IPS-20b (cell line): ENCODE data around the gene SSC5D.
A peak's percentile ranks its signal among the peaks of the same experiment; 100 is the strongest.

Source experiments
- H3K27ac ChIP-seq: one replicate; pipeline ENCODE4 v1.5.1; 2013; ENCODE audit warnings: low read length
- H3K27me3 ChIP-seq: 2 replicates; pipeline ENCODE4 v1.6.1; 2013; ENCODE audit warnings: mild to moderate bottlenecking, low read length, inconsistent platforms; ENCODE audit not compliant: insufficient read depth
- H3K36me3 ChIP-seq: 2 replicates; pipeline ENCODE4 v1.6.1; 2013; ENCODE audit warnings: low read depth, mild to moderate bottlenecking, inconsistent platforms, low read length, moderate library complexity; ENCODE audit not compliant: insufficient read depth
- H3K4me1 ChIP-seq: 2 replicates; pipeline ENCODE4 v1.6.1; 2013; ENCODE audit warnings: mild to moderate bottlenecking, control low read depth, inconsistent platforms, low read length, moderate library complexity; ENCODE audit not compliant: insufficient read depth
- H3K4me3 ChIP-seq: 2 replicates; pipeline ENCODE4 v1.5.1; 2013; ENCODE audit warnings: mild to moderate bottlenecking, low read length, inconsistent platforms
- H3K9ac ChIP-seq: 2 replicates; pipeline ENCODE4 v1.6.1; 2013; ENCODE audit warnings: low read depth, mild to moderate bottlenecking, inconsistent platforms, low read length, moderate library complexity
- H3K9me3 ChIP-seq: 2 replicates; pipeline ENCODE4 v1.6.1; 2013; ENCODE audit warnings: mild to moderate bottlenecking, low read depth, low read length, inconsistent platforms; ENCODE audit not compliant: insufficient read depth

SSC5D gene

GRCh38 chr19:55486043-55486970 lies 1.9 kb upstream of the SSC5D start:
- H3K9me3 ChIP-seq: no peaks in the 10 kb centered on the region
- H3K27me3 ChIP-seq: no peaks in the 10 kb centered on the region
- H3K9ac ChIP-seq: peak overlapping the region; percentile 32; the same call in 1 of the 2 replicates
- no peak overlapping the region for H3K27ac ChIP-seq
- peak overlapping the region; percentile 88; the same call in 1 of the 2 replicates for H3K4me3 ChIP-seq
- peaks cover 20% of the 10 kb centered on the region for H3K4me1 ChIP-seq
- no peaks in the 10 kb centered on the region for H3K36me3 ChIP-seq

- peak overlapping the region; percentile 32; the same call in 1 of the 2 replicates for H3K9ac ChIP-seq
- H3K36me3 ChIP-seq: no peaks in the 10 kb centered on the region
- H3K9me3 ChIP-seq: no peaks in the 10 kb centered on the region
- H3K4me1 ChIP-seq: peaks cover 20% of the 10 kb centered on the region
- no peak overlapping the region for H3K27ac ChIP-seq
- peak overlapping the region; percentile 45 for H3K4me3 ChIP-seq
- no peaks in the 10 kb centered on the region for H3K27me3 ChIP-seq
Observed at GRCh38 chr19:55486971-55487923, 989 bp upstream of the SSC5D start.

GRCh38 chr19:55488986-55489710 lies 912 bp downstream of the SSC5D start:
- Histone ChIP-seq H3K27me3 (no peaks in the 10 kb centered on the region), H3K9ac (no peak overlapping the region; the same call in 1 of the 2 replicates), H3K27ac (no peak overlapping the region), H3K9me3 (no peaks in the 10 kb centered on the region), H3K4me3 (no peak overlapping the region; the same call in 1 of the 2 replicates), H3K36me3 (no peaks in the 10 kb centered on the region), H3K4me1 (peaks cover 20% of the 10 kb centered on the region)

- no peak overlapping the region for H3K27ac ChIP-seq
- no peaks in the 10 kb centered on the region for H3K9me3 ChIP-seq
- H3K4me3 ChIP-seq: no peak overlapping the region
- H3K36me3 ChIP-seq: no peaks in the 10 kb centered on the region
- no peaks in the 10 kb centered on the region for H3K27me3 ChIP-seq
- H3K4me1 ChIP-seq: peaks cover 20% of the 10 kb centered on the region
- no peak overlapping the region for H3K9ac ChIP-seq
Observed at GRCh38 chr19:55489711-55490477, 1.7 kb downstream of the SSC5D start.

- Histone ChIP-seq H3K27ac (no peak overlapping the region), H3K9me3 (no peaks in the 10 kb centered on the region), H3K4me1 (peaks cover 20% of the 10 kb centered on the region), H3K36me3 (no peaks in the 10 kb centered on the region), H3K27me3 (no peaks in the 10 kb centered on the region), H3K4me3 (no peak overlapping the region), H3K9ac (no peak overlapping the region)
Observed at GRCh38 chr19:55490478-55491432, 2.5 kb downstream of the SSC5D start.

- no peaks in the 10 kb centered on the region for H3K9me3 ChIP-seq
- H3K4me3 ChIP-seq: no peak overlapping the region
- H3K27ac ChIP-seq: no peak overlapping the region
- H3K9ac ChIP-seq: no peak overlapping the region
- H3K4me1 ChIP-seq: peaks cover 22% of the 10 kb centered on the region
- no peaks in the 10 kb centered on the region for H3K36me3 ChIP-seq
- no peaks in the 10 kb centered on the region for H3K27me3 ChIP-seq
Observed at GRCh38 chr19:55491546-55492360, 3.5 kb downstream of the SSC5D start.

GRCh38 chr19:55492362-55492944 lies 4.2 kb downstream of the SSC5D start:
- H3K4me3 ChIP-seq: no peak overlapping the region
- no peaks in the 10 kb centered on the region for H3K36me3 ChIP-seq
- H3K9me3 ChIP-seq: no peaks in the 10 kb centered on the region
- no peaks in the 10 kb centered on the region for H3K27me3 ChIP-seq
- no peak overlapping the region for H3K9ac ChIP-seq
- peaks cover 18% of the 10 kb centered on the region for H3K4me1 ChIP-seq
- H3K27ac ChIP-seq: no peak overlapping the region

GRCh38 chr19:55493052-55493644 lies 4.9 kb downstream of the SSC5D start:
- no peak overlapping the region for H3K27ac ChIP-seq
- peaks cover 14% of the 10 kb centered on the region for H3K4me1 ChIP-seq
- H3K4me3 ChIP-seq: no peak overlapping the region
- no peaks in the 10 kb centered on the region for H3K9me3 ChIP-seq
- H3K9ac ChIP-seq: no peak overlapping the region
- no peaks in the 10 kb centered on the region for H3K36me3 ChIP-seq
- 0 out of 2 replicates have a peak, but pooled peaks cover 2% of the 10 kb centered on the region for H3K27me3 ChIP-seq

GRCh38 chr19:55493645-55494171 lies 5.5 kb downstream of the SSC5D start:
- H3K27ac ChIP-seq: no peak overlapping the region
- no peaks in the 10 kb centered on the region for H3K36me3 ChIP-seq
- peaks cover 10% of the 10 kb centered on the region for H3K4me1 ChIP-seq
- H3K9me3 ChIP-seq: no peaks in the 10 kb centered on the region
- H3K4me3 ChIP-seq: no peak overlapping the region
- 0 out of 2 replicates have a peak, but pooled peaks cover 6% of the 10 kb centered on the region for H3K27me3 ChIP-seq
- no peak overlapping the region for H3K9ac ChIP-seq
